Nephron (organoid): ENCODE data around the gene MNAT1.
A peak's percentile ranks its signal among the peaks of the same experiment; 100 is the strongest.
"Not testable (repeated sequence)": the region's sequence is repeated elsewhere in the genome, so short reads cannot be mapped to it uniquely, and the experiment has no call there.

ENCODE experiments used
- H3K27ac Mint-ChIP-seq, 3 experiments: 2 replicates each; pipeline ENCODE4 v1.8.0; 2020; ENCODE audit warnings: mixed read lengths in 3 of 3, mild to moderate bottlenecking in 2 of 3, moderate library complexity in 1 of 3
- H3K27me3 Mint-ChIP-seq: 2 replicates; pipeline ENCODE4 v1.8.0; 2021; ENCODE audit warnings: low read depth, mild to moderate bottlenecking, moderate library complexity, mixed read lengths
- H3K36me3 Mint-ChIP-seq: 2 replicates; pipeline ENCODE4 v1.8.0; 2020; ENCODE audit warnings: low read depth, mixed read lengths
- H3K4me1 Mint-ChIP-seq: 2 replicates; pipeline ENCODE4 v1.8.0; 2020; ENCODE audit warnings: mixed read lengths
- H3K4me3 Mint-ChIP-seq, 3 experiments: 2 replicates each; pipeline ENCODE4 v1.8.0; 2020; ENCODE audit warnings: mild to moderate bottlenecking in 3 of 3, mixed read lengths in 3 of 3, moderate library complexity in 2 of 3
- H3K9me3 Mint-ChIP-seq: 2 replicates; pipeline ENCODE4 v1.8.0; 2020; ENCODE audit warnings: mixed read lengths
- TF ChIP-seq, protein P1 (sequence below), 3 experiments: fragments of 200-600 bp; sonication (generic); IDR thresholded peaks; one replicate each; pipeline ENCODE4 v1.5.0; 2021; ENCODE audit warnings: antibody characterized with exemption in 3 of 3; ENCODE audit not compliant: unreplicated experiment in 3 of 3

The MNAT1 gene

DNA sequence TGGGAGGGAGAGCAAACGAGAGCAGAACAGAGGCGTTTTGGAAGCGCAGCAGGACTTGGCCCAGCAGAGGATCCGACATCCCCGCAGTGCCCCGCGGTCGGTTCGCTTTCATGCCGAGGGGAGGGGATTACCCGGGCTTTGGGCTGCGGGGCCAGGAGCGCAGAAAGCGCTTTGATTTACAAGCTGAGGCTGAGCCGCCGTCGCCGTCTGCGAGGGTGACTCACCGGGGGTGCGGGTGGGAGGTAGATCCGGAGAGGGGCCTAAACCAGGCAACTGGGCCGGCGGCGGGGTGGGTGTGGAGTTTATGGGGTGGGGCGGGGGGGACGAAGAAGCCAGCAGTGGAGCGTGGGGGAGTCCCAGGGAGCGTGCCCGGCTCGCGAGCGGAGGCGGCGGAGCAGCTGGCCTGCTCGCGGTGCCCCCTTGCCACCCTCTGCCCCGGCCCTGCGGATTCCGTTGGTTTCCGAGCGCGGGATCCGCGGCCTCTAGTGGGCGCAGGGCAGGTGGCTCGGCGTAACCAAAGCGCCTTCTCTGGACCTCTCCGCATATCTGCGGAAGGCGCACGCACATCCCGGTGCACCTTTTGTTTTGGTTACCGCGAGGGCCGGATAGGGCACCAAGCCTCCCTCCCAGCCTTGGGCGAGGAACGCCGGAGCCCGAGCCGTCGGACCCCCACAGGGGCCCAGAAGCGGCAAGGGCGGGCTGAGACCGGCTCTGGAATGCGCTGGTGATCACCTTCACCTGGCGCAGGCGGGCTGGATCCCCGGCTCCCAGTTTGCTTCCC, 13.0 kb upstream of the MNAT1 start:
- TF ChIP-seq, protein P1, sequence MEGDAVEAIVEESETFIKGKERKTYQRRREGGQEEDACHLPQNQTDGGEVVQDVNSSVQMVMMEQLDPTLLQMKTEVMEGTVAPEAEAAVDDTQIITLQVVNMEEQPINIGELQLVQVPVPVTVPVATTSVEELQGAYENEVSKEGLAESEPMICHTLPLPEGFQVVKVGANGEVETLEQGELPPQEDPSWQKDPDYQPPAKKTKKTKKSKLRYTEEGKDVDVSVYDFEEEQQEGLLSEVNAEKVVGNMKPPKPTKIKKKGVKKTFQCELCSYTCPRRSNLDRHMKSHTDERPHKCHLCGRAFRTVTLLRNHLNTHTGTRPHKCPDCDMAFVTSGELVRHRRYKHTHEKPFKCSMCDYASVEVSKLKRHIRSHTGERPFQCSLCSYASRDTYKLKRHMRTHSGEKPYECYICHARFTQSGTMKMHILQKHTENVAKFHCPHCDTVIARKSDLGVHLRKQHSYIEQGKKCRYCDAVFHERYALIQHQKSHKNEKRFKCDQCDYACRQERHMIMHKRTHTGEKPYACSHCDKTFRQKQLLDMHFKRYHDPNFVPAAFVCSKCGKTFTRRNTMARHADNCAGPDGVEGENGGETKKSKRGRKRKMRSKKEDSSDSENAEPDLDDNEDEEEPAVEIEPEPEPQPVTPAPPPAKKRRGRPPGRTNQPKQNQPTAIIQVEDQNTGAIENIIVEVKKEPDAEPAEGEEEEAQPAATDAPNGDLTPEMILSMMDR (IDR thresholded peaks at IDR 0.05; ENCODE audit: unreplicated experiment in 3 of 3): peak; percentile 22 to 36 (median 26)
- peak overlapping the region; percentile 90 to 99 (median 95) for H3K4me3 Mint-ChIP-seq
- peaks cover 15% of the 10 kb centered on the region for H3K27me3 Mint-ChIP-seq
- H3K4me1 Mint-ChIP-seq: peaks cover 33% of the 10 kb centered on the region
- H3K27ac Mint-ChIP-seq: peak overlapping the region; percentile 86 to 95 (median 89)
- peaks cover 11% of the 10 kb centered on the region for H3K36me3 Mint-ChIP-seq
- H3K9me3 Mint-ChIP-seq: no peaks in the 10 kb centered on the region

DNA sequence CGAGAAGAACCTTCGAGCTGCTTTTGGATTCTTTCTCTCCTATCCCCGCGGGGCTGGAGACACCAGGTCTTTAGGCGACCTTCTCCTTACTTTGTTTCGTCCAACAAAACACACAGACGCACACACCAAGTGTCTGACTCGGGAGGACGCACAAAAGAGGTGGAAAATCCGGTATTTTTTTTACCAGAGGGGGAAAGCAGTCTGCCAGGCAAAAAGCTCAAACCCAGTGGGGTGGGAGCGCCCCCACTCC, 12.5 kb upstream of the MNAT1 start:
- peaks cover 11% of the 10 kb centered on the region for H3K36me3 Mint-ChIP-seq
- H3K9me3 Mint-ChIP-seq: no peaks in the 10 kb centered on the region
- TF ChIP-seq, protein P1 (IDR thresholded peaks at IDR 0.05; ENCODE audit: unreplicated experiment in 3 of 3): no peak
- H3K27me3 Mint-ChIP-seq: peaks cover 15% of the 10 kb centered on the region
- H3K4me3 Mint-ChIP-seq: peak overlapping the region; percentile 90 to 99 (median 95)
- peaks cover 37% of the 10 kb centered on the region for H3K4me1 Mint-ChIP-seq
- H3K27ac Mint-ChIP-seq: peak overlapping the region; percentile 86 to 95 (median 89)

DNA sequence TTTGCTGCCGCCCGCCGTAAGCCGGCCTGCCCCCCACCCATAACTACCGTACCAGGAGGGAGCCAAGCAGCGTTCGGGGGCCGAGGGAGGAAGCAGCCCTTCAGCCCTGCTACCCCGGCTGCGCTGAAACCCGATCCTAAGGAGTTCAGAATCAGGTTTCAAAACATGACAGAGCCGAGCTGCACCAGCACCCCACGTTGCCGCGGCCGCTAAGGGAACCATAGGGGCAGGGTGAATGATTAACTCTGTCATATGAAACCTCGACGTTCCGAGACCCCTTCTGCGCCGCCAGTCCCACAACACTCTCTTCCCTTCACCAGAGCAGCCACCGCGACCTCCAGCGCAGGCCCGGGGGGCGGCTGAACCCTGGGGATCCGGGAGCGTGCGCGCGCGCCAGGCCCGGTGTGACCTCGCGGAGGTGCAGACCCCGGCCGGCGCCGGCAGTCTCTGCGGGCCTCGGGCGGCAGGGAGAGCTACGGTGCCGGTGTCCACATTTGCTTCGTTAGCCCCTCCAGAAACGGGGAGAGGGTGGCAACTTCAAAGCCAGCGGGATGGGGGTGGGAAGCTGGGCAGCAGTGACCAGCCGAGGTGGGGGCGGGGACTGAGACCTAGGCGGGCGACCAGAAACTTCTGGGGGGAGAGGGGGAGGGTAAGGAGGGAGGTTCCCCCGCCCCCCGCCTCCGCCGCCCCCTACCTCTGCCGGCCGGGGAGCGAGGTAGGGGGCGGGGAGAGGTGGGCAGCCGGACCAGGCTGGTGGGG, 12.0 kb upstream of the MNAT1 start:
- Mint-ChIP-seq H3K27me3 (peaks cover 15% of the 10 kb centered on the region), H3K27ac (peak overlapping the region; percentile 86 to 95 (median 89)), H3K36me3 (peaks cover 11% of the 10 kb centered on the region), H3K4me1 (peaks cover 40% of the 10 kb centered on the region), H3K9me3 (no peaks in the 10 kb centered on the region), H3K4me3 (peak overlapping the region; percentile 90 to 99 (median 95))
- TF ChIP-seq, protein P1 (IDR thresholded peaks at IDR 0.05; ENCODE audit: unreplicated experiment in 3 of 3): no peak

DNA sequence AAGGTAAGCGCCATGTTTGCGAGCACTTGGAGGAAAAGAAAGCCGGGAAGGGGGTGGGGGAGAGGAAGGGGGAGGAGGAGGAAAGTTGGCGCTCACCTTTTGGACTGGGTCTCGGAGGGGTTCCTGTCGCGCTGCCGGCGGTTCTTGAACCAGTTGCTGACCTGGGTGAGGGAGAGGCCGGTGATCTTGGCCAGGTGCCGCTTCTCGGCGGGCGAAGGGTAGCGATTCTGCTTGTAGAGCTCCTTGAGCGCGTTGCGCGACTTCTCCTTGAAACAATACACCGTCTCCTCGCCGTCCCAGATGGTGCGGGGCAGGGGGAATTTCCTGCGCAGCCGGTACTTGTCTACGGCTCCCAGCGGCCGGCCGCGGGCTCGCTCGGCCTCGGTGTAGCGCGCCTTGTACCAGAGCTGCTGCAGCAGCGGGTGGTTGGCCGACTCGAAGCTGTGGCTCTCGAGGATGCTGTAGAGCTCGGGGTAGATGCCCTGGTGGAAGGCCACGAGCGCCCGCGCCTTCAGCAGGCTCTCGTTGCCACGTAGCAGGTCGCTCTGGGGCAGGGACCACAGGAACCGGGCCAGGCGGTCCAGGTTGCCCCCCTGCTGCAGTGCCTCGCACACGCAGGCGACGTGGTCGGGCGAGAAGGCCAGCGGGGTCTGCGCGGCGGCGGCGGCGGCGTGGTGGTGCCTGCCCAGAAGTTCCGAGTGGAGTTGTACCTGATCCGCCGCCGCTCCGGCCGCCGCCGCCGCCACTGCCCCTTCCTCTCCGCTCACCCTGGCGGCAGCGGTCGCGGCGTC, 11.2 kb upstream of the MNAT1 start:
- Mint-ChIP-seq H3K4me3 (peak overlapping the region; percentile 90 to 99 (median 95)), H3K4me1 (peaks cover 37% of the 10 kb centered on the region), H3K27ac (peak overlapping the region; percentile 89 to 97 (median 95)), H3K27me3 (peaks cover 21% of the 10 kb centered on the region), H3K9me3 (no peaks in the 10 kb centered on the region), H3K36me3 (peaks cover 8% of the 10 kb centered on the region)
- TF ChIP-seq, protein P1 (IDR thresholded peaks at IDR 0.05; ENCODE audit: unreplicated experiment in 3 of 3): no peak

DNA sequence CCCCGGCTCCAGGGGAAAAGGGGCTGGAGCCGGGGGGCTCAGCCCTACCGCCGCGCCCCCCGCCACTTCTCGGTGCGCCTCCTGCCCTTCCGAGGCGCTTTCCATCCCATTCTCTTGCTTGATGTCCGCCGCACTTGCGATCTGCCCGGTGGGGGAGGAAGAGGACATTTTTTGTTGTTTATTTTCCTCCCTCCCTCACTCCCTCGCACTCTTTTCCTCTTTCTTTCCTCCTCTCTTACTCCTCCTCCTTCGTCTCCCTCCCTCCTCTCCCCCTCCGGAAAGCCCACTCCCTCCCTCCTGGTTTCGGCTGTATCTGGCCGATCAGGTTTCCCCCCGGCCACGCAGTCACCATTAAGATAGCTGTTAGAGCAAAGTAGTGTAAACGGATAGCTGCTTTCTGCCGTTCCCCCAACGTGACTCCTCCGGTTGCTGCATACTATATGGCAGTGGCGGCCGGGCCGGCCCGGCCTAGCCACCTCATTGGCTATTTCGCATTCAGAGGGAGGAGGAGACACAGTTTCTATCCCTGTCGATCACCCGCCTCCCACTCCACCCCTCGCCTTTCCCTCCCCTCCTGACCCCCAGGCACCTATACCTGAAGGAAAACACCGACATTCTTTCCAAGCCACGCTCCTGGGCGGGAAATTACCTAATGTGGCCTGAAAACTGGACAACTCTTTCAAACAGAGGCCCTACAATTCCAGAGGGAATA, 10.5 kb upstream of the MNAT1 start, which contains the start of gene SIX4:
SIX4 (minus strand) TSS at position 445 of the 712 bp plus-strand sequence; CDS start at position 168, 277 bp downstream.
- Mint-ChIP-seq H3K4me3 (peak within 1 kb of the TSS; percentile 90 to 99 (median 95)), H3K4me1 (peaks cover 31% of the 10 kb centered on the region), H3K27ac (peak within 1 kb of the TSS; percentile 89 to 97 (median 97)), H3K9me3 (no peaks in the 10 kb centered on the region), H3K27me3 (peaks cover 23% of the 10 kb centered on the region), H3K36me3 (peaks cover 4% of the 10 kb centered on the region)
- TF ChIP-seq, protein P1 (IDR thresholded peaks at IDR 0.05; ENCODE audit: unreplicated experiment in 3 of 3): no peak

DNA sequence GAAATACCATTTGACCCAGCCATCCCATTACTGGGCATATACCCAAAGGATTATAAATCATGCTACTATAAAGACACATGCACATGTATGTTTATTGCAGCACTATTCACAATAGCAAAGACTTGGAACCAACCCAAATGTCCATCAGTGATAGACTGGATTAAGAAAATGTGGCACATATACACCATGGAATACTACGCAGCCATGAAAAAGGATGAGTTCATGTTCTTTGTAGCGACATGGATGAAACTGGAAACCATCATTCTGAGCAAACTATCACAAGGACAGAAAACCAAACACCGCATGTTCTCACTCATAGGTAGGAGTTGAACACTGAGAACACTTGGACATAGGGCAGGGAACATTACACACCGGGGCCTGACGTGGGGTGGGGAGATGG, 3.3 kb upstream of the MNAT1 start:
- not testable (repeated sequence) for H3K27me3 Mint-ChIP-seq, H3K27ac Mint-ChIP-seq, H3K9me3 Mint-ChIP-seq, H3K36me3 Mint-ChIP-seq, H3K4me3 Mint-ChIP-seq
- peaks cover 25% of the 10 kb centered on the region for H3K4me1 Mint-ChIP-seq
